ENCODE data around the gene BCL6.

BCL6 gene

DNA sequence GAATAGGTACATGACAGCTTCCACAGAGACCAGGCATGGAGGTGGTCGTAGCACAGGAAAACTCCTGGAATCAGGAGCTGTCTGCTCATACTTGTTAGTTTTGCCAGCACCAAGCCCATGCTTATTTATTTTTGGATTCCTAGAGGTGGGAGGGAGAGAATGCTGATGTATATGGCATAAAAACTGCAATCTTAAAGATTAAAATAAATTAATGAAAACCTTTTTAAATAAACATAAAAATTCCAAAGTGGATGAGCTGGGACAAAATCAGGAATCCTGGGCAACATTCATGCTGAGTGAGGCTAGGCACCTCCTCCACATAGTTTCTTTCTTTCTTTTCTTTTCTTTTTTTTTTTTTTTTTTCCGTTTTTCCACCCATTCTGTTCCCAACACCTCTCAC is 14.3 kb upstream of the BCL6 start:
- DNase-seq: no peak

DNA sequence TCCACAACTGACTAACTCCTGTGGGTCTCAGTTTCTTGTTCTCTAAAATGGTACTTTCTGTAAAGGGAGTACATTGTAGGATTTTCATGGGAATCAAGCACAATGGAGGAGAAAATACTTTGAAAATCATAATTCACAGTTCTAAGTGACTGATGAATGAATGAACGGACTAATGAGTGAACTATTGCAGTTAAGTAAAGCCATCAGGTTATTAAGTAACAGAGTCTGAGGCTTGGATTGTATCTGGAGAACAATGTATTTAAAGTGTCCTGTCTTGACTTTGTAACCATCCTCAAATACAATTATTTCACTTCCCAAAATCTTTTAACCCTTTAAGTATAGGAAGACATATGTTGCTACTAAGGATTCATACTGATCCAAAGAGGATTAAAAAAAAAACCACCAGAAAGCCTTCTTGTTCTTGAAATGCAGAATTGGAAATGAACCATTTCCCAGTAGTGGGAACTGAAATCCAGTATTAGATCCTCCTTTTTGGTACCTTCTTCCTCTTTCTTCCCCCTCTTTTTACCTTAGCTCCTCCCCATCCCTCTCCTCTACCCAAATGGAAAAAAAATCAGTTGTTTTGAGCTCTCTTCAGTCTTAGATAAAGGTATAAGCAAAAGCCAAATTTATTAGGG is 13.2 kb upstream of the BCL6 start:
- no peak for DNase-seq

DNA sequence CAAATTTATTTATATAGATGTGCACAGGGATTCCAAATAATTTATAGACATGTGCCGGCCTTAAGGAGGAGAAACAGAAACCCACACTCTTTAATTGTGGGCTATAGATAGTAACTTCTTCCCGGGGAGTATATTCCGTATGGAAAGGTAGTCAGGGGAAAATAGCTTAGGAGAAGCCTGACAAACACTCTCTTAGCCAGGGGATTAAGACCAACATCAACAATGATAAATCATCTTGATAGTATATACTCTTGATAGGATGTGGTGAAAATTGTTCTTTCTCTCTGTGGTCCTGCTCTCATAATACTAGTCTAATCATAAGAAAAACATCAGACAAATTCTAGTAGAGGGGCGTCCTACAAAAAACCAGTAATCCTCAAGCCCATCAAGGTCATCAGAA is 8.2 kb upstream of the BCL6 start:
- DNase-seq: no peak

DNA sequence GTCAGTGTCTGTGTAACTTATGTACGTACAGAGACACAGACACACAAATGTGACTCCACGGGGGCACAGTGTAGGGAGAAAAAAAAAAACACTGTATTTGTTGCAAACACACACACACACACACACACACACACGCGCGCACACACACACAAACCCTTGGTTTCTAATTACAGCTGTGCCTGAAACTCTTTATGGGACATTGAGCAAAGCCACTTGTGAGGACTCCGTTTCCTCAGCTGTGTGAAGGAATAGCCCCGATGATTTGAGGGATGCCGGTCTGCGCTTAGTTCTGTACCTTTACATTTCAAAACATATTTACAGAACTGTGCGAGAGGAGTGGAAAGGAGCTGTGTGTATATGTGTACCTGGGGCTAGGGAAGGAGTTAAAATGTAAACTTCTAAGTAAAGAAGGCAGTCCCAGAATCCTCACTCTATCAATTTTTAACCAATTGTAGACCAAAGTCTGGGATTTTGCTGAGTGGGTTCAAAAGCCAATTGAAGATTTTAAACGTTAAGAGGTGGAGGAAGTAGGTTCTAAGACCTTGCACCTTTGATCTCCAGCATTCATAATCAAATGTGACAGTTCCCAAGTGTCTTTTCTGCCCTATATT is 5.3 kb upstream of the BCL6 start:
- DNase-seq: no peak

DNA sequence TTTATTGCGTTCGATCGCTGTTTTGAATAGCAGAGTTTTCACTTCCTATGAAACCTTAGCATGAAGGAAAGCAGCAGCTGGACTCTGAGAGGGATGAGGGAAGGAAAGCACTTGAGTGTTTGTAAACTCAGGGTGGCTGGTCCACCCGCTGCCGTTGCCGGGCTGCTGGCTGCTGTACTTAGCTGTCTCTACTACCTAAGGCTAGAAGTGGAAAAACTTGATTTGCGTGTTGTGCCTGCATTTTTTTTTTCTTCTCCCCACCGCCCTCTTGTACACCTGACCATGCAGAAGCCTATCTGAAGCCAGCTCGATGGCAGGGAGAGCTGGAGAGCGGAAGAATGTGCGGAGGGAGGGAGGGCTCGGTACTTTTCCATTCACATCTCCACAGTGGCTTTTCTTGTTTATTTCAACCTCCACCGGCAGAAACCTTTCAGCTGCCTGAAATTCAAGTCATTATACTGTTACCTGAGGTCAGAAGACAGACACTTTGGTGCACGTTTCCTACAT is 4.8 kb upstream of the BCL6 start:
- DNase-seq: no peak

DNA sequence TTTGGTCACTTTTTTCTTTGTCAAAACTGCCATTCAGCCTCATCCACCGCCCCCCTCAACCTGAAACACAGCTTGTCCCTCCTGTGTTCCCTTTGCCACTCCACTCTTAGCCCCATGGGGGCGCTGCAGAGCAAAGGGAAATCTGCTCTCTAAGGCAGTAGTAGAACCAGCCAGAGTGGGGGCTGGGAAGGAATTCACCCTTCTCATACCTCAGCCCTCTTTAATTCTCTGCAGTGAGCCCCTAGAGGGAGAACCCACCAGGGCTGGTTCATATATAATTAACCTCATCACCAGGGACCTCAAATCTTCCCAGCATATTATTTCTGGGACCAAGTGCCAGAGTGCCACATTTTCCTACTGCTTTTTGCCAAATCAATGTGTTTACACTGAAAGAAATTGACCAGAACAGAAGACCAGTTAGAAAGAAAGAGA is 2.8 kb upstream of the BCL6 start:
- peak; percentile 47 to 62 for DNase-seq

DNA sequence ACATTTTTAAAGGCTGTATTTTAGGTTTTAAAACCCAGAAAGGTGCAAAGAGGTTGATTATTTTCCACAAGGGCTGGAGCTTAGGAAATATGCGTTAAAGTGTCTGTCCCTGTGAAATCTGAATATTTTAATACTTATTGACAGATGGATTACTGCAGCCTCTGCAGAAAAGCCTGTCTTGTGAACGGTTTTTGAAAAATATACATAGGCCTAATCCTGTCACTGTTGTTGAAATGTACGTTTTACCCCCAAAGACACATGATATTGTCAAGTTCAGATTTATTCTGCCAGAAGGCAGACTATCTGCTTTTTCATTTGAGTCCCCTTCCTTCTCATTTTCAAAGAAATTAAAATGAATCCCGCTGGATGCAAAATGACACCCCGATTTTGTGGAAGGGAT is 2.2 kb upstream of the BCL6 start:
- no peak for DNase-seq

DNA sequence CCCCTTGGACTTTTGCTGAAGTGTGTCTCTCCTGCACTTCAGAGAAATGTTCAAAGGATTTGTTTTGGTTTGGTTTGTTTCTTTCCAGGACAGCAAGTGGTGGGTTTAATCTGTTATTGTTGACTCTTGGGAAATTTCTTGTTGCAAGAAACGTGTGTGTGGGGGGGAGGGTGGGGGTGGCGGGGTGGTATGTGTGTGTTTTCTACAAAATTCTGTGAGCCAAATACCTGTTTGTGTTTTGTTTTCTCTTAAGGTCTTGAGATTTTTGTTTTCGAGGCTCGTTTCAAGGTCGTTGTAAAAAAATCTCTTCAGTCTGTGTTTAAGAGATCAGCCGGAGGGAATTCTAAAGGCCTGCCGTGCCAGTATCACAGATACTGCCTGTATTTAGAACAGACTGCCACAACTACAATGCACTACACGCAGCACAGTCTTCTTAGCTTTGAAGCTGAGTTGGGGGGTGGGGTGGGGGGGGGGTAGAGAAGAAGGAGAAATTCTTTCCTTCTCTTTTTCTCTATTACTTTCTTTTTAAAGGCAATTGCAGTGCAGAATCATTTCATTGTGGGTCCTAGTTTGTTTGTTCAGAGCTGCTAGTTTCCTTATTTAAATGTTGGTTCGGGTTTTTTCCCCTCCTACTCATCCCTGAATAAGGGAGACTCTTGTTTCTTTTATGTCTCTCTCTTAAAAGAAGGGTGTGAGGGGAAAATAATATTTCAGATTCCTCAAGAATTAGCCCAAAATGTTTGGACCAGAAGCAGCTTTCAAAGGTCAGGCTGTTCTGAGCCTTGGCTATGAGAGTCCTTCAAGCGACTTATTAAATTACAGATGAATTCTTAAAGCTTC is 1.4 kb upstream of the BCL6 start:
- DNase-seq: no peak

DNA sequence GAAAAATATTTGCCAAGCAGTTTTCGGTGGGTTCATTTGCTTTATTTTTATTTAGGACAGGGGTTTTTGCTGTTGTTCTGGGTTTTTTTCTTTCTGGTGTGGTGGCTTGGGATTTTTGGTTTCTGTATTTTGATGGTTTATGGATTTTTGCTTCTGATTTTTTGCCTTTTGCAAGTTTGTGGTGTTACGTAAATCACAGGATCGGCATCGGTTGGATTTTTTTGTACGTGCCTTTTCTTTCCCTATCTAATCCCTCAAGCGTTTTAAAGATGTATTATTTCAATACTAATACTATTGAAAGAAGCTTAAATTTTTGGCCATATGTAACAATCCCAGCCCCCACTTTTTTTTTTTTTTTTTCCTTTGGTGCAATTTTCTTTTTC is 782 bp upstream of the BCL6 start:
- DNase-seq: no peak

DNA sequence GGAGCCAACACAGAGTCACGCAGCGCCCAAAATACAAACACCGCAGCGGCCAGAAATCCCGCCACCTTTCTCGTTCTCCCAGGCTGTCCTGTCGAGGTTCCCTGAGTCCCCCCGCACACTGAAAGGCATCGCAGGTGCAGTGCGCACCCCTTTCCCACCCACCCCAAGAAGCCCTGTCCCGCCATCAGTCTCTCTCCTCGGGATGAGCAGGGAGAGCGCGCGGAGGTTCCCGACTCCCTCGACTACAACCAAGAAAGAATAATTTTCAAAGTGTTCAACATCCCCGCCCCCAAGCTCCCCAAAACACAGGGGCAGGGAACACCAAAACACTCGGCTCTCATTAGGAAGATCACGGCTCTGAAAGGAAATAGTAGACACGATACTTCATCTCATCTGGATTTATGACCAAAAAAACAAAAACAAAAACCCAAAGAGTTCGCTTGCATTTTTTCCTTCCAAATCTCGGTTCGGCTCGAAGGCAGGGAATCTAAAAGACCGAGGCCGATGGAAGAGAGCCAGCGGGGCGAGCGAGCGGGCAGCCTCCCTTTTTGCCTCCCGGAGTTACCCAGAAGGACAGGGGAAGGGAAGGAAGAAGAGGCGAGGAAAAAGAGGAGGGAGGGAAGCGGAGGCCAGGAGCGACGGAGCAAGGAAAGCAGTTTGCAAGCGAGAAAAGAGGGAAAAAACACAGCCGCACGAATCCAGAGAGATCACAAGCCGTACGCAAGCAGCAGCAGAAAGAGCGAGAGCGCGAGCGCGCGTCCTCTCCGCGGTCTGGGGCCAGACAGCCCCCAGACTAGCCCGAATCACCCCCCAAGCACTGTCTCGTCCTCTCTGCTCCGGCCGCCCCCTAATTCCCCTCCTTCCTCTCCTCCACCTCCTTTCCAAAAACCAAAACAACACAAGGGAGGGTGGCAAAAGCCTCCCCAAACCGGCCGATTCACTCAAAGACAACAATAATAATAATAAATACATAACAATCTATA is 808 bp downstream of the BCL6 start:
- DNase-seq: peak; percentile 53 to 55

DNA sequence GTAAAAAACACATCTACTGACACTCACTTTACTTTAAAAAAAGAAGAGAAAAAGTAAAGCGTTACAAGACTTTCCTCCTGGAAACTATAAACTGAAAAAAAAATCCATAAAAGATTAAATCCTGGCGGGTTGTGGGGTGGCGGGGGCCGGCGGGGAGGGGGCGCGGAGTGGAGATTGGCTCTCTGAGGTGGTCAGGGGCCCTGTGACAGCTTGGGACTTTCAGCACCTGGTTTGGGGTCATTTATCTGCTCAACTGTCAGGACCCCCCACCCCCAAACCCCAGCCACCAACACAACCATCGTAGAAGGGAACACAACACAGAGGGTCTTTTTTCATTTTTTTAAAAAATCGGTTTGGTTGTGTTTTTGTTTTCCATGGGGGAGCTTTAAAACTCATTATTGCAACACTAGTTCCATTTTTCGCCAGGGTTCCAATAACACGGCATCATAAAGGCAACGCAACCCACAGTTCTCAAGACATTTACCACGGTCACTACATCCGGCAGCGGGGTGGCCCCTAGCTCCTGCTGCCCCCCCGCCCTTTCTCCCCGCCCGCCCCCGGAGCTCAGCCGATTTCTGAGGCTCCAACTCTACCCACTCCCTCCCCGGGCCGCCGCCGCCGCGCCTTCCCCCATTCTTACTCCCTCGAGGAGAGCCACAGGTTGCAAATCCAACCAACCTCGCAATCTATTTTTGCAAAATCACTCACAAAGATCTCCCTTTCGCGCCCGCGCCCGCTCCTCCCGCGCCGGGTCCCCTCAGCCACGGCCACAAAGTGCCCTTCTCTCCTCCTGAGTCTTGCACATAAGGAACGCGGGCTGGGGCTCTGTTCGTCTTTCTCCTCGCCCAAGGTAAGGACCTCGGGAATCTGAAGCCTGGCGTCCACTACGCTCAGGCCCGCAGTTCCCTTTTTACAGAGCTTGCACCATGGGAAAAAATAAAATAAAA is 1.8 kb downstream of the BCL6 start:
- peak in 1 of 2 donors; percentile 53 for DNase-seq

DNA sequence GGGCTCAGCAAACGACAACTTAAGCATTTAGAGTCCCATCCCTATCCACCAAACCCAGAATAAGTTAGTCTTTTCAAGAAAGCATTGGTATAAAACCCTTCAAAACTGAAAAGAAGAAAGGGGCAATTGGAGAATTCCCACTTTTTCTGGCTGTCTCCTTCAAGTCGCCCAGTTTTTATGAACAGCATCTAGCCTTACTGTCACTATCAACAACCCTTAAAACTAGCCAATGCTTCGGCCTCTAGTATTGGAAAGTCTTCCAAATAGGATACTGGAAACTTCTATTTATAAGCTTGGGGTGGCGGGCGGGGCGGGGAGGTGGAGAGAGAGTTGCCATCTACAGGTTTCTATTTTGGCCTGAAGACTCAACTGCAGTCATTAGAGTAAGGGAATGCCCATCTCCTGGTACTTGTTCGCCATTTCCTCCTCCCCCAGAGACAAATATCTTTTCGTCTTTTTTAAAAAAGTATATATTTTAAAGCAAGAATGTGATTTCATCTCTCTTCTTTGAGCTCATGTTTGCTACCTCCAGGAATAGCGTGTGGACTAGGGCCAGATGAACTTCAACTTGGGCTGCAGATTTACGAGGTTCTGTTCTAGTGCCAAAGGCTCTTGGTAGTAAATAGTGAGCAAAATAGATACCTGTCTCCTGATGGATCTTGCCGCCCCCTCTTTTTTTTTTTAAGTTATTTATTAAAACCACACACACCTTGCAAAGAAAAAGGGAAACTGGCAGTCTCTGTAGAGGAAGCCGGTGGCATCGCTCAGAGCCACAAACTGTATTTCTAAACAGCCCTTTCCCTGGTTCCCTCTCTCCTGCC is 2.7 kb downstream of the BCL6 start:
- DNase-seq: peak in 1 of 2 donors; percentile 33

DNA sequence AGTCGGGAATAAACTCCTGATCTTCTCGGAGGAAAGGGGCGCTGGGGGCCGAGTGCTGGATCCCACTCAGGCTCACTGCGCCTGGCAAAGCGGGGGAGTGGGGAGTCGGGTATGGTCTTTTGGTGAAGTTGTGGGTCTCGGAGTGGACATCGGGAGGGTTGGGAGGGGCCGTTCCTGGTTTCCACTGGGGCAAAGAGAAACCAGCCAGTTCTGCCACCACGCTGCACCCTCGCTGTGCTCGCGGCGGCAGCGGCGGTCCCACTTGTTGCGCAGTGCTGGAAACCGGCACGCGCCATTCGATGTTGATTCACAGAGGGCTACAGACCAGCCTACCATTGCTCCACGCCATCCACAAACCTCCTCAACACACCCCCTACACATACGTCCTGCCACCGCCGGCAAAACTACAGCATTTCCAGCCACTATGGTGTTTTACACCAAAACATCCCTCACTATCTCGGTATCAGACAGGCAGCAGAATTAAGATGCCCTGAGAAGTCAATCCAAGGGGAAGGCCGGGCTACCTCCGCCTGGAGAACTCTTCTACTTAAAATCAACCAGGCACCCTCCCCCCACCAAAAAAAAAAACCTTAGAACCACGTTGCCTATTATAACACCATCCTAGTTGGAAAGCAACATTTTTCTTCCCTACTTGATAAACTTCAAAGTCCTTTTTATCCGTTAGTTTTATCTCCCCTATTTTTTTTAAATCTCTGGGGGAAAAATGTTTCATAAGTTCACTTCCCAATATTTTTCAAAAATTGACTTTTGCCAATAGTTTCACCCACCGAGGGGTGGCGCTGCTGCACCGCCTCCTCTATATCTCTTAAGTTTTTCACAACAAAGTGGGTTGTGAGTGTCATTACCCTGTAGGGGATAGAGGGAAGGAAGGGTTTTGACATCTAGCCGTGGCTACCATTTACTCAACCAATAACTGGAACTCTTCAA is 3.6 kb downstream of the BCL6 start:
- peak; percentile 70 to 74 for DNase-seq

DNA sequence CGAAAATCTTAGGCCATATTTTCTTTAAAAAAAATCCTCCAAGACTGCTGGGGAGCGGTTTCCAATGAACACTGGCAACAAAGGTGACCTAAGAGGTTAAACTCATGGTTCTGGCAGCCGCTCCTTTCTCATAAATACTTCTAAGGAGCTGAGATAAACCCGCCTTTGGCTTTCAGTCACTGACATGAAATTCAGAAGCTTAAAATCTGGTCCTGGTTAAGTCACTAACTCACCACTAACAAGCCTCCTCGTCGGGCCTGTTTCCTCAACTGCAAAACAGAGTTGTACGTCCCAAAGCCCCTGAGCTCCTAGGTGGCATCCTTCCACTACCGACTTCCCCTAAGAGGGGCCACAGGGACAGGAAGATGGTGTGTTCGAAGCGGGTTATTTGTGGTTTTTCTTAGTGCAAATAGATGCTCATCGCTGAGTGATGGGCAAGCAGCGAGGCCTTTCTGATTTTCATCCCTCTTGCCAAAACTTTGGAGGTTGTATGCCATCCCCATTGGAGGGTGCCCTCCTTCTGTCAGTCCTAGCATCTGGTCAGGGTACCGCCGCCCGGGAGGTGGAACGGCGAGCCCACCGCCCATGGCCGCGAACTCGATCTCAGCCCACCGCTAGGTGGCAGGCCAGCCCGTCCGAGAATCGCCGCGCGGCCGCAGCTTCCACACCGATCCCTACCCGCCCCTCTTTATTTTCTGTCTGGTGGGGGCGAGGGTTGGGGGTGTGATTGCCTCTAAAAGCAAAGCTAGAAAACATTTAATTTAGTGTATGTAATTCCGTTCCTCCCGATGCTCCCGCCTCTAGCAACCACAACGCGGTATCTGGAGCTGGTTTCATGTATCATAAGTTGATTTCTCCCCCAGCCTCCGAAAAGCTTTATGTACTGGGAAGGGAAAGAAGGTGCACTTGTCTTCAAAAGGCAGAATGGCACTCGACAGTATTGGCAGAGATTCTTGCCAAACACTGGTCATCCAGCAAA is 4.6 kb downstream of the BCL6 start:
- DNase-seq: peak; percentile 14 to 70

DNA sequence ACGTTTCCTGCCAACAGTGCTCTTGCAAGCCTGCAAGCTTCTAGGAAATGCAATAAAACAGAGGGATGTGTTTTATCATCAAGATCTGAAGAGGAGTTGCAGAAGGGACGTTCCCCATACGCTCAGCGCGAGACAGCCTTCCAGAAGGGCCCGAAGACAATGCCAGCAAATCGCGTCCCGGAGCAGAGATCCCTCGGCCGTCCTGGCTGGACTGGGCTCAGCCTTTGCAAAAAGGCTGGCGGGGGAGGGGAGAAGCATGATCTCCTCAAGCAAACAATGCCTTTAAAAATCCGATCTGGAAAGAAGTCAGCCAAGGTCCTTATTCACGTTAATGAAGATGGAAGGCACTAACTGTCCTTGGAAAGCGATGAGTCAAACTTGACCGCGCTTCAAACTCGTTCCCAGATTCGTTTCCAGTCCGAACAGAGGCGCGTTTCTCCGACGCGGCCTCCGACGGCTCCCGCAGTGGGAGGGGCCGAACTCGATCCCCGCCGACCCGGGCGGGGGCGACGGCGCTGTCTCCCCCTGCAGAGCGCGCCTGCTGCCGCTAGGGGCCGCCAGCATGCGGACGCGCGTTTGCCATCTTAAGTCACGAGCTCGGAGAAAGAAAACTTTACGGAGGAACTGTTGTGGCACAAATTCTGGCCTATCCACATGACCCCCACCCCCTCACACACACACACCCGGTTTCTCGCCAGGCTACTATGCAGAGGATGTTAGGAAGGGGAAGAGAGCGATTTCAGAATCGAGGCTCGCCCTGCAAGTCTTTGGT is 5.5 kb downstream of the BCL6 start:
- DNase-seq: peak; percentile 62 to 67

DNA sequence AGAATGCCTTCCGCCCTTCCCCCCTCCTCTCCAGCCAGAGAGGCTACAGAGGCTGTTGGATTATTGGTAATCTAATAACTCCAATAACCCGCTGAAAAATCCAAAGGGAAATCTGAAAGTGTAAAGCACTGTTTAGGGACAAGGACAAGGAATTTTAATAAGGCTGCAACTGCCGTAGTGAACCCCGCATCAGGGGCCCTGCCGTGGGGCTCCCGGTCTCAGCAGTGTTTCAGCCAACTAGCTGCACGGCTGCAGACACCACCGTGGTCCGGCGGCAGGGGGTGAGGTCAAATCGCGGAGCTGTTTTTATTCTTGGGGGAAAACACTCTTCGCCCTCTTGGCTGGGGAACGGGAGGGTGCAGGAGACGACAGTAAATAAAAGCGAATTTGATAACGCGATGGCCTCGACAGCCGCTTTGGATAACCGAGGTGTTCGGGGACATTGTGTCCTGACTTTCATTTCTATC is 6.1 kb downstream of the BCL6 start:
- DNase-seq: peak in 1 of 2 donors; percentile 66
